OCI-LY3 (cell line): ENCODE results near the gene ATP8A2.

Source experiments
- EZH2phosphoT487 ChIP-seq: fragments of 200-600 bp; shearing (Covaris generic); IDR thresholded peaks from 2 replicates; pipeline ENCODE4 v1.6.1; 2018; ENCODE audit warnings: antibody characterized with exemption, mixed run types, low read depth
- TF ChIP-seq, protein P1 (sequence below): fragments of 200-600, 300-600 bp; sonication (generic); IDR thresholded peaks from 2 replicates; pipeline ENCODE4 v1.5.1; 2014; ENCODE audit warnings: antibody characterized with exemption, low read length, low read depth

DNA sequence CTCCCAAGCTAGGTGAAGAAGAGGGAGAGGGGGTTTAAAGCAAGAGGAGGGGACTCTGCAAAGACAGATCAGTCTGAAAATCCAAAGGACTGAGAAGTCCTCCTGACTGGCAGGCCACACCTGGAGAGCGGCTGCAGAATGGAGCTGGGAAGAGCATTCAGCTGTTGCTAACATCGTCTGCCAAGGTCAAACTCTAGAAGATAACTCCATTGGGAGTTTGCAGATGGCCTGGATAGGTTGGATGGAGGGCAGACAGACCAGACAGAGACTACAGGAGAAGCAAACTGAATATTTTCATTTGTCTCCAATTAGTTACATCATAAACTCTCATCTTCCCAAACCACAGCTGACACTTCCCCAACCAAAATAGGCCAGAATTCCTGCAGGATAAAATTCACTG, 699.9 kb downstream of the ATP8A2 start:
- TF ChIP-seq, protein P1, sequence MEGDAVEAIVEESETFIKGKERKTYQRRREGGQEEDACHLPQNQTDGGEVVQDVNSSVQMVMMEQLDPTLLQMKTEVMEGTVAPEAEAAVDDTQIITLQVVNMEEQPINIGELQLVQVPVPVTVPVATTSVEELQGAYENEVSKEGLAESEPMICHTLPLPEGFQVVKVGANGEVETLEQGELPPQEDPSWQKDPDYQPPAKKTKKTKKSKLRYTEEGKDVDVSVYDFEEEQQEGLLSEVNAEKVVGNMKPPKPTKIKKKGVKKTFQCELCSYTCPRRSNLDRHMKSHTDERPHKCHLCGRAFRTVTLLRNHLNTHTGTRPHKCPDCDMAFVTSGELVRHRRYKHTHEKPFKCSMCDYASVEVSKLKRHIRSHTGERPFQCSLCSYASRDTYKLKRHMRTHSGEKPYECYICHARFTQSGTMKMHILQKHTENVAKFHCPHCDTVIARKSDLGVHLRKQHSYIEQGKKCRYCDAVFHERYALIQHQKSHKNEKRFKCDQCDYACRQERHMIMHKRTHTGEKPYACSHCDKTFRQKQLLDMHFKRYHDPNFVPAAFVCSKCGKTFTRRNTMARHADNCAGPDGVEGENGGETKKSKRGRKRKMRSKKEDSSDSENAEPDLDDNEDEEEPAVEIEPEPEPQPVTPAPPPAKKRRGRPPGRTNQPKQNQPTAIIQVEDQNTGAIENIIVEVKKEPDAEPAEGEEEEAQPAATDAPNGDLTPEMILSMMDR, result no peak
- no peak for TF ChIP-seq EZH2phosphoT487
